K562 (cell line): ENCODE measurements around the gene MVB12B. TPM values are rescaled to one million over a fixed set of nuclear protein-coding genes. Genes with fewer than 3 reads are reported as not detected.

Experiments used
- ATAC-seq: fragments of 200-7000 bp; cut with Tn5 transposase; 3 replicates; pipeline ENCODE4 v1.9.1; 2020; ENCODE audit warnings: moderate library complexity
- BruUV-seq: library from RNA; stranded (reverse); fragments of 400-500 nt; replicated peaks from 2 replicates; lab custom pipeline; 2021; lab: Mats Ljungman, UMichigan
- CTCF ChIA-PET: fragments of 300-600 bp; formaldehyde crosslinking; extraction: SDS; loops from one replicate; lab custom pipeline; 2021; ENCODE audit warnings: low intra/inter-chr PET ratio; lab: Yijun Ruan, JAX
- POLR2A ChIA-PET: fragments of 300-600, 350-650 bp; sonication (Branson Sonifier 250); formaldehyde crosslinking; extraction: SDS; loops from one replicate; lab custom pipeline; 2021; ENCODE audit warnings: antibody characterized with exemption, inconsistent platforms; lab: Yijun Ruan, JAX
- DNase-seq, 4 experiments: peaks; one replicate each; pipeline versions ENCODE4 v3.0.0 to v3.0.0-alpha.2; 2011 to 2018; ENCODE audit warnings: low spot score in 3 of 4, mixed read lengths in 3 of 4; ENCODE audit errors: extremely low read depth in 1 of 4
- FAIRE-seq: peaks from 2 replicates; lab custom pipeline; 2011; peaks lifted over from hg19 to GRCh38; lab: Jason Lieb, UNC
- H2AFZ ChIP-seq: 2 replicates; pipeline ENCODE4 v1.6.0; 2011; ENCODE audit warnings: low read depth, low read length, control low read depth, inconsistent platforms
- H3K27ac ChIP-seq: fragments of 200-600 bp; 3 replicates; pipeline ENCODE4 v1.8.0; 2011; ENCODE audit warnings: low read depth, mild to moderate bottlenecking, control low read depth, inconsistent platforms, low read length, moderate library complexity, mixed read lengths; ENCODE audit errors: extremely low read depth
- H3K27me3 ChIP-seq, 2 experiments: fragments of 300-600 bp in 1 of 2; 2 replicates in 1 of 2; 3 replicates in 1 of 2; pipeline versions ENCODE4 v1.6.0 to v1.8.0; 2011; ENCODE audit warnings: inconsistent platforms in 2 of 2, low read length in 2 of 2, mild to moderate bottlenecking in 1 of 2, mixed read lengths in 1 of 2, moderate library complexity in 1 of 2; ENCODE audit not compliant: control insufficient read depth in 2 of 2, insufficient read depth in 2 of 2
- H3K36me3 ChIP-seq: fragments of 300-600 bp; 3 replicates; pipeline ENCODE4 v1.8.0; 2011; ENCODE audit warnings: mild to moderate bottlenecking, low read length, inconsistent platforms; ENCODE audit not compliant: control insufficient read depth, insufficient read depth
- H3K4me1 ChIP-seq, 2 experiments: fragments of 200-600 bp in 1 of 2; replicated peaks in 1 of 2; 2 replicates in 1 of 2; 3 replicates in 1 of 2; pipeline versions ENCODE4 v1.5.1 to v1.8.0; 2011; ENCODE audit warnings: inconsistent platforms in 2 of 2, low read length in 2 of 2, mild to moderate bottlenecking in 1 of 2, mixed read lengths in 1 of 2, moderate library complexity in 1 of 2; ENCODE audit not compliant: control insufficient read depth in 2 of 2, insufficient read depth in 2 of 2
- H3K4me2 ChIP-seq: 2 replicates; pipeline ENCODE4 v1.6.1; 2011; ENCODE audit warnings: low read length, control low read depth, inconsistent platforms, mixed read lengths; ENCODE audit not compliant: insufficient read depth
- H3K4me3 ChIP-seq: fragments of 200-600 bp; sonication (generic), shearing (Covaris generic); 2 replicates; pipeline ENCODE4 v1.5.1; 2016; ENCODE audit warnings: control low read depth, inconsistent platforms
- H3K79me2 ChIP-seq: fragments of 200-600 bp; 3 replicates; pipeline ENCODE4 v1.8.0; 2011; ENCODE audit warnings: low read length, inconsistent platforms; ENCODE audit not compliant: control insufficient read depth, insufficient read depth
- H3K9ac ChIP-seq, 2 experiments: 2 replicates each; pipeline versions ENCODE4 v1.6.0 to v1.6.1; 2011; ENCODE audit warnings: low read depth in 2 of 2, low read length in 2 of 2, control low read depth in 1 of 2, inconsistent platforms in 1 of 2, mild to moderate bottlenecking in 1 of 2, mixed read lengths in 1 of 2; ENCODE audit not compliant: insufficient read depth in 1 of 2
- H3K9me1 ChIP-seq: one replicate; pipeline ENCODE4 v1.6.0; 2011; ENCODE audit warnings: inconsistent platforms, mild to moderate bottlenecking, low read length, moderate library complexity; ENCODE audit not compliant: control insufficient read depth, insufficient read depth
- H3K9me3 ChIP-seq: replicated peaks from 2 replicates; pipeline ENCODE4 v1.5.1; 2011; ENCODE audit warnings: low read depth, low read length, inconsistent platforms; ENCODE audit not compliant: control insufficient read depth, insufficient read depth
- H4K20me1 ChIP-seq: replicated peaks from 2 replicates; pipeline ENCODE4 v1.6.1; 2011; ENCODE audit warnings: low read length, inconsistent platforms, mixed read lengths; ENCODE audit not compliant: control insufficient read depth, insufficient read depth
- CHD4 ChIP-seq: fragments of 200-600 bp; sonication (generic); IDR thresholded peaks from 3 replicates; pipeline ENCODE4 v1.6.1; 2012; ENCODE audit warnings: low read depth, mild to moderate bottlenecking, mixed read lengths, low read length, inconsistent platforms; ENCODE audit not compliant: insufficient read depth, insufficient replicate concordance, poor library complexity, severe bottlenecking
- E2F6 ChIP-seq, 2 experiments: IDR thresholded peaks; 2 replicates each; pipeline ENCODE4 v1.6.1; 2011; ENCODE audit warnings: borderline replicate concordance in 1 of 2, control low read depth in 1 of 2, low read depth in 1 of 2, low read length in 1 of 2, mild to moderate bottlenecking in 1 of 2, mixed read lengths in 1 of 2, moderate library complexity in 1 of 2; ENCODE audit not compliant: insufficient read depth in 1 of 2, insufficient read length in 1 of 2, poor library complexity in 1 of 2, severe bottlenecking in 1 of 2; ENCODE audit errors: extremely low read depth in 1 of 2
- HOMEZ ChIP-seq: fragments of 250-450 bp; sonication (Bioruptor Pico); IDR thresholded peaks from 2 replicates; pipeline ENCODE4 v1.4.0; 2020; ENCODE audit warnings: mild to moderate bottlenecking, moderate library complexity
- JUNB ChIP-seq: fragments of 450-650 bp; formaldehyde crosslinking; conservative IDR thresholded peaks from 2 replicates; pipeline ENCODE4 v1.4.0; 2020; ENCODE audit warnings: mild to moderate bottlenecking
- KLF1 ChIP-seq: fragments of 450-650 bp; IDR thresholded peaks from 2 replicates; pipeline ENCODE4 v1.6.1; 2016; ENCODE audit warnings: missing genetic modification characterization, missing compliant biosample characterization
- KLF10 ChIP-seq: fragments of 250-450 bp; sonication (Bioruptor Pico); IDR thresholded peaks from 2 replicates; pipeline ENCODE4 v1.6.1; 2021; ENCODE audit warnings: matching md5 sums
- MAX ChIP-seq: sonication (generic); formaldehyde crosslinking; IDR thresholded peaks from 2 replicates; pipeline ENCODE4 v1.9.0; 2022; ENCODE audit warnings: mild to moderate bottlenecking, missing genetic modification reagents
- MTA3 ChIP-seq: fragments of 450-650 bp; formaldehyde crosslinking; IDR thresholded peaks from 2 replicates; pipeline ENCODE4 v1.6.1; 2017; ENCODE audit warnings: mild to moderate bottlenecking, borderline replicate concordance
- TSHZ1 ChIP-seq: fragments of 250-450 bp; sonication (Bioruptor Pico); IDR thresholded peaks from 2 replicates; pipeline ENCODE4 v1.4.0; 2020; ENCODE audit warnings: mild to moderate bottlenecking, moderate library complexity
- ZNF655 ChIP-seq: fragments of 250-450 bp; sonication (Bioruptor Pico); IDR thresholded peaks from 2 replicates; pipeline ENCODE4 v1.5.0; 2021
- ZNF764 ChIP-seq: fragments of 250-450 bp; sonication (Bioruptor Pico); IDR thresholded peaks from 2 replicates; pipeline ENCODE4 v1.4.0; 2020; ENCODE audit warnings: low read depth, mild to moderate bottlenecking, moderate library complexity
- WGBS: fragments of 100-300 bp; shearing (Covaris generic); methylation state at CpG from one replicate; pipeline ENCODE4 v1.1.6; 2016; ENCODE audit warnings: low coverage, mixed read lengths; ENCODE audit not compliant: insufficient coverage; ENCODE audit errors: missing lambda C conversion rate; 5-methylcytosine and 5-hydroxymethylcytosine counted together
- in situ Hi-C: fragments of 300-500 bp; cut with MboI; formaldehyde crosslinking; loops from 4 replicates; pipeline ENCODE4 v1.15.0; 2018; ENCODE audit warnings: inconsistent platforms, mixed read lengths
- intact Hi-C: fragments of 100-400 bp; cut with micrococcal nuclease; formaldehyde crosslinking; loops from 2 replicates; pipeline ENCODE4 v1.14.2; 2022
- polyA plus RNA-seq, 8 experiments: library from polyadenylated mRNA; depleted of rRNA in 4 of 8; stranded (reverse) in 5 of 8; unstranded in 3 of 8; fragments of >200 nt; fragmentation: Nextera tagmentation in 2 of 8; fragmentation: Illumina TruSeq in 1 of 8; extraction: Ambion mirVana in 2 of 8; extraction: Trizol in 1 of 8; gene quantifications; 2 replicates each; pipeline versions ENCODE4 v1.2.1 to v1.2.3, GENCODE V29; 2011 to 2014; ENCODE audit warnings: inconsistent platforms in 1 of 8, missing spikeins in 1 of 8
- total RNA-seq, 7 experiments: library from RNA; depleted of rRNA in 6 of 7; stranded (reverse); fragments of >200 nt in 6 of 7; fragmentation: Illumina TruSeq in 2 of 7; extraction: Trizol in 2 of 7; gene quantifications; 2 replicates each; pipeline versions ENCODE4 v1.2.1 to v1.2.3, GENCODE V29; 2011 to 2021; ENCODE audit warnings: low replicate concordance in 1 of 7

MVB12B gene
- total and polyA plus RNA-seq, 9 of the 15 experiments (the other 6 are each of a cell fraction or from before 2014, with no cell fraction given): not detected

- no peaks in the 10 kb centered on the region for H3K36me3 ChIP-seq
- no peak overlapping the region for H3K9ac ChIP-seq
- POLR2A ChIA-PET: interaction anchor here (0.5 to 1.0 kb wide), 2 partner anchors 10 to 11 kb away, joined by 3 read pairs; no protein-coding TSS in a partner anchor
- TF ChIP-seq JUNB (CRISPR knock-in tag) (no peak), MAX (CRISPR knock-in tag) (no peak), KLF10 (CRISPR knock-in tag) (no peak), ZNF655 (CRISPR knock-in tag) (no peak), CHD4 (no peak), KLF1 (tag) (no peak), HOMEZ (CRISPR knock-in tag) (no peak), TSHZ1 (no peak), ZNF764 (CRISPR knock-in tag) (no peak), MTA3 (no peak), E2F6 (IDR thresholded peaks at IDR 0.05; ENCODE audit: borderline replicate concordance in 1 of 2, extremely low read depth in 1 of 2, insufficient read depth in 1 of 2, insufficient read length in 1 of 2, low read depth in 1 of 2, low read length in 1 of 2, poor library complexity in 1 of 2, severe bottlenecking in 1 of 2) (no peak)
These were observed 180.0 kb downstream of the MVB12B start for GRCh38 chr9:126506361-126507317.

More at GRCh38 chr9:126506361-126507317, 180.0 kb downstream of the MVB12B start:
- Histone ChIP-seq H3K9me1 (no peaks in the 10 kb centered on the region), H3K27ac (no peak overlapping the region), H3K4me3 (no peak overlapping the region), H3K4me1 (peaks cover 0 to 14% of the 10 kb centered on the region in 2 experiments; a peak in 2 of 5 replicates), H4K20me1 (peaks cover 23% of the 10 kb centered on the region; the same call in 1 of the 2 replicates), H2AFZ (no peak overlapping the region), H3K79me2 (no peaks in the 10 kb centered on the region), H3K27me3 (peaks cover 16 to 73% of the 10 kb centered on the region in 2 experiments; a peak in 4 of 5 replicates), H3K4me2 (no peak overlapping the region), H3K9me3 (no peaks in the 10 kb centered on the region)
- 1% methylated on average over 25 of the region's 27 CpGs for WGBS
- DNase-seq (no peak), FAIRE-seq (no peak), ATAC-seq (0 out of 3 replicates have a peak, but pooled peaks have one; percentile 19)
- BruUV-seq: no TSS peak
- in situ Hi-C loops: loop anchor here (10.0 kb wide), 1 partner anchor 188 kb away; no protein-coding TSS in a partner anchor
- CTCF ChIA-PET: no interaction called here
- intact Hi-C loops: no loop called here
